ENCODE results near the gene FAM234B.
"Not testable (repeated sequence)": the region's sequence is repeated elsewhere in the genome, so short reads cannot be mapped to it uniquely, and the experiment has no call there.

The FAM234B gene

DNA sequence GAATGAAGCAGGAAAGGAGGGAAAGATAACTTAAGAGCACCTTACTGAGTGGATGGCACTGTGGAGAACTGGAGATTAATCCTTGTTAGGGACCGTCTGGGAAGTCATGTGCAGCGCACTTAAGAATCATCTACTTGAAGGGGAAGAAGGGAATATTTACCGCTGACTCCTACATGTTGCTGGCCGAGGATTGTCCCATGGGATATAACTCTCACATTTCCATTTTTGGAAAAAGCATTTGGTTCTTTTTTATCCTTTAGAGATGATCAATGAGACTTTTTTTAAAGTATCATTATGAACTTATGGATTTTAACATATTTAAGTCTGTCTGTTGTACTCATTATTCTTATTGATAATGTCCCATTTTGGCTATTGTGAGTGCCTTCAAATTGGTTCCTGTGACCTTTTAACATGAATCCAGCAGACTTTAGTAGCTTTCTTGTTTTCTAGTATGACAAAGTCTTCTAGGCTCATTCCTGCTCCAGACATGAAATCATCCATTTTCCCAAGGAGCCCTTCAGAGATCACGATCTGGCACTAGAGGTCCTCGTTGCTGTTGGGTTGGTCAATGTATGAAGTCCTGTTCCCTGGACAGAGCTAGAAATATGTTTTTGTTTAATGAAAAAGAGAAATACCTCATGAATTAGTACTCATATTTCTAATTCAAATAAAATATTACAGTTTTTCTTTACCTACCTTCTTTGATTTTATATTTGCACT lies 20.2 kb upstream of the FAM234B start:
- no peak for DNase-seq

DNA sequence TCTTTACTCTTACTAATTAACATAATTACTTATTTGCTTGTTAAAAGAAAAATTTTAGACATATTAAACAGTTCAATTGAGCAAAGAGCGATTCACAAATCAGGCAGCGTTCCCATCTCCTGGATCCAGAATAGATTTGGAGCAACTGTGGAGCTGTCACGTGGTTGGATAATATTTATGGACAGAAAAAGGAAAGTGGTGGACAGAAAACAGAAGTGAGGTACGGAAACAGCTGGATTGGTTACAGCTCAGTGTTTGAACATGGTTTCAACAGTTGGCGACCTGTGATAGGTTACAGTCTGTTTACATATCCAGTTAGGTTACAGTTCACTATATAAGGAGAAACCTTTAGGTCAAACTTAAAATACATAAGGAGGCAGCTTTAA lies 19.7 kb upstream of the FAM234B start:
- DNase-seq, result no peak

GRCh38 chr12:13026286-13026685 lies 17.9 kb upstream of the FAM234B start:
- DNase-seq, result no peak

DNA sequence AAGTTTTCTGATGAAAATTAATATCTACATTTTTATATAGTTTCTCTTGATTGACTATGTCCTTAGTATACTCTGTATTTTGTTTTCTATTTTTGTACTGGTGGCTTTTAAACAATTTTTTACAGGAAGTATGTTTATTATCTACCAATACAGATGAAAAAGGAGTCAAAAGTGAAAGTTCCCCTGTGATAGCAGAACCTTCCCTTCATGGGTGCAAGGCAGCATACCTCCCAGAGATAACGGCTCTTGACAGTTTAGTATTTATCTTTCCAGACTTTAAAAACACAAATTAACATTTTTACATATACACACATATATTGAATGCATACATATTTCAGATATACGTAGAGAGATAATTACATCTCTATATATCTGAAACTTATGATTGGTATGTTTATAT lies 17.1 kb upstream of the FAM234B start:
- DNase-seq, result no peak

- DNase-seq, result no peak
Observed at GRCh38 chr12:13027508-13027907, 16.7 kb upstream of the FAM234B start.

DNA sequence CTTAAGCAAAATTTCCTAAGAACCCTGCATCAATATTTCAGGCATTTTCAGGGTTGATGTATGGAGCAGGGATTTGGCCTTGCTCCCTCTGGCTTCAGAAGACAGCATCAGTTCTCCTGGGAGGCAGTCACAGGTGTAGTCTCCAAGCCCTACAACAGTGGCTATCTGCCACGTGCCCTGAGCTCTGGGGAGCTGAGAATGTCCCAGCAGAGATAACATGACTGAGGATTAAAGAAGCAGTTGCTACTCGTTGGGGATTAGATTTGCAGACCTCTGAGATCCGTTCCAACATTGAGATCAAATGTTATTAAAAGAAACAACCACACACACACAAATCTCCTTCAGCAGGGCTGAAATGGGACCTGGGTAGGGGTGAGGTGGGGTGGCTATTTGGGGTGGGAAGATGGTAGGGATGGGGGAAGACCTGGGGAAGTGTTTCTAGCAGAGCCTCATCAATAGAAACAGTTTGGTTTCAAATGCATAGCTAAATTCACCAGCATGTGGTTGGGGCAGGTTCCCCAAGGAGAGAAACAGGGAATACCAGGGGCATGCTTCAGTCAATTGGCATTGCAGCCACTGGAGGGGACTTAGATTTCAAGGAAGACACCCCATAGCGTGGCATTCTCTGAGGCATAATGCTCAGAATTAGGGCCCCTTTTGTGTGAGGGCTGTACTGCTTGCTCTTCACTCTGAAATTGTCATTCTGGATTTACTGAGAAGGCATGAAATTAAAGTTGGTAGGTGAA lies 15.2 kb upstream of the FAM234B start:
- no peak for DNase-seq

DNA sequence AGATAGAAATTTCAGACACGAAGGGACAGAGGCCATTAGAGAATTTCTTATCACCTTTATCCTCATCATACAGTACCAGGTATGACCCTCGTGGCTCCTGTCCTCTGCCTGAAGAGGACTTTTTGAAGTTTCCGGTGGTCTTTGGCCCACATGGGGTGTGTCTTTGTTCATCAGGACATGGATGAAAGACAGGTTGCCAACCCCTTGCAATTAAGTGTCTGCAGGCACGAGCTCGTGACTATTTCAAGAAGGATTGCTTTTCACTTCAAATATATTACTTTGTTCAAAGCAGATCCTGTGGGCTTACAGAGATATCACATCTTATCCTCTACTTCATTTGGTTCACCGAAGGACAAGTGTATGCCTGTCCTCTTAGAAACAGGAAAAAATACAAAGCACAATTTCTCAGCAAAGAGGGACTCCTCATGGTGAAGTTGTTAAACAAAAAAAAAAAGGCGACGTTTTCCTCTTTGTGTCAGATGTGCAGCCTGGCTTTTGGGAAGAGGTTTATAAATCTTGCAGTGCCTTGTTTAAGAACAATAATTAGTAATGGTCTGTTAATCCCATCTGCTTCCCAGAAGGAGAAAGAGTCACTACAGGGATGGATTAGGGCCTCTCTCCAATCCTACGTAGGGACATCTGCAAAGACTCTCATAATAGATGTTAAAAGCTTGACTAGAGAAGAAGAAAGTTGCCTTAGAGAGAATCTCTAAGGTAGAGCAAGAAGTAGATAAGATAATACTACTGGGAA lies 13.5 kb upstream of the FAM234B start:
- no peak for DNase-seq

DNA sequence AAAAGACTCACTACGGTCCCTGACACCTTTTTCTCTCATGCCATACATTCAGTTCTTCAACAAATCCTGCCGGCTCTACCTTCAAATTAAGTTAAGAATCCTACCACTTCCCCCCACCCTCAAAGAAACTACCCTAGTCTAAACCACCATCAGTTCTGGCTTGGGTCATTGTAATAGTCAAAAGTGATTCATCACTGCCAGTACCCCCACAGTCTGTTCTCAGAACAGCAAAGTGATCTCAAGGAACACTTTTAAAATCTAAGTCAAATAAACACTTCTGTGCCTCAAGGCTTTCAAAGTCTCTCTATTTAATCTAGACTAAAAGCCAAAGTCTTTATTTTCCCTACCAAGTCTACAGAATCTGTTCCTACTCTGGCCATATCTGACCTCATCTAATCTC lies 12.0 kb upstream of the FAM234B start:
- DNase-seq, result no peak

DNA sequence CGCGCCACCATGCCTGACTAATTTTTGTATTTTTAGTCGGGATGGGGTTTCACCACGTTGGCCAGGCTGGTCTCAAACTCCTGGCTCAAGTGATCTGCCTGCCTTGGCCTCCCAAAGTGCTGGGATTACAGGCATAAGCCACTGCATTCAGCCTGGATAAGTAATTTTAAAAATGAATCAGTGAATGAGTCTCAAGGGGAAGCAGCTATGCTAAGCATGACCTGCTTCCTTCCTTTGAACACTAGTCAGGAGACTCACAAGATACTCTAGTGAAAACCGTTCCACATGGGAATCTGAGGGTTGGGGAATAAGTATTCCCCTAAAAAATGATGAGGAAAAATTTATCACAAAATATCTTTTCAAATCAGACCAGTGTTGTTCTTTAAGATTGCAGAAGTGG lies 10.7 kb upstream of the FAM234B start:
- DNase-seq, result peak; percentile 57

GRCh38 chr12:13035335-13035734 lies 8.8 kb upstream of the FAM234B start:
- DNase-seq, result not testable (repeated sequence)

- no peak for DNase-seq
Observed at GRCh38 chr12:13036881-13037280, 7.3 kb upstream of the FAM234B start.

- peak; percentile 84 for DNase-seq
Observed at GRCh38 chr12:13038491-13039161, 5.6 kb upstream of the FAM234B start.

DNA sequence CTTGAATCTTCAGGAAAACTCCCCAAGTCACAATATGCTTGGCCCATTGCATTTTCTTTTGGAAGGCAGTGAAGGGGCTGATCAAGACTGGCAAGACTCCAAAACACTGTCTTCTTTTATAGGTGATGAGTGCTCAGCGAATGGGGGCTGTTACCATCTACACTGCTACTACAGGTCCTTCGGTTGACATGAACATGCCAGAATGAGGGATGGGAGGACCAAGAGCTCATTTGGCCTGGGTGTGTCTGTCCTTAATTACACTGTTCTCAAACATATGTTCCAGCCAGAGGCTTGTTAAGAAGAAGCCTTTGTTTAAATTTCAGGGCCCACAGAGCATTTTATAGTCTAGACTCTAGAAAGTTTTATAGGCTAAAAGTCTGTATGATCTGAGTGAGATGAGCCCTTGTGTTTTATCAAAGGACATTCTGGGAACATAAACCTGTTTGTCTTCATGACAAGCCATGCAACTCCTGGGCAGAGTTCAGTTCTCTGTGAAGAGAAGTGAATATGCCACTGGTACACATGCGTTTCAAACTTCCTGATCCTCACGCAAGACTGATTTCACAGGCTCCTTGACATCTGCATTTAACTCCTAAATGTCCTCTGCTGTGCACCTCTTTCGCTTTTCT lies 4.7 kb upstream of the FAM234B start:
- no peak for DNase-seq

- DNase-seq, result no peak
Observed at GRCh38 chr12:13041224-13041623, 3.0 kb upstream of the FAM234B start.

DNA sequence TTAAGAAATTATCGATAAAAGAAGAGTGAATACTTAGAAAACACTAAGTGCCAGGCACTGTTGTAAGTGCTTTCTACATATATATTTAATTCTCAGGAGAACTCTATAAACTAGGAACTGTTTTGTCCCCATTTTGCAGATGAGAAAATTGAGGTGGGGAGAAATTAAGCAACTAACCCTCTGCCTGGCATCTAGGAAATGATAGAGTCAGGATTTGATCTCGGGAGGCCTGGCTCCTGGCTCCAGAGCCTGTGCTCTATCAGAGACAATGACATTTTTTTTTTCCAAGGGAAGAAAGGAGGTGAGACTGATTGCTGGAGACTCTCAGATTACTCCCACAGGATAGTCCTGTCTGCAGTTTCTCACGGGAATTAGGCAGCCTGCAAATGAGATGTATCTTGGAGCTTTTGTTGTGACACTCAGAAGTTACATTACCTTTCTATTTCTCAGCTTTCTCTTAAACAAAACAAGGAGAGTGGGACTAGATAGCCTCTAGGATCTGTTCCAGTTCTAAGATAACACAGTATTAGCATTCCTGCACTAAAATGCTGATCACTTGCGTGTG lies 1.4 kb upstream of the FAM234B start:
- no peak for DNase-seq

DNA sequence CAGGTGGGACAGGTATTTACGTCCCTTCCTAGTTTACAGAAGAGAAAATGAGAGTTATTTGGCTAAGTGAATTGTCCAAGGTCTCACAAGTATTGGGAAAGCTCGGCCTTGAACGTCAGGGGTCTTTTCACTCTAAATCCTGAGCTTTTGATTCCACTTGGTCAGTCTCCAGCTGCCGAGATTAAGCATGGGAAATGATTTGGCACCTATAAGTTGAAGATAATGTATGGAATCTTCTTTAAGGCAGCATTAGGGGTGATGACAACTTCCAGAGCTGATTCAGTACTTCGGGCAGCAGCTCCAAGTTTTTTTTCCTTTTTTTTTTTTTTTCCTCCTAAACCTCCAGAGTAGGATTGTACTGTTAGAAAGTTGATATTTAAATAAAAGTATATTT lies 722 bp downstream of the FAM234B start:
- DNase-seq, result peak; percentile 35

- DNase-seq, result no peak
Observed at GRCh38 chr12:13045816-13046215, 1.6 kb downstream of the FAM234B start.

DNA sequence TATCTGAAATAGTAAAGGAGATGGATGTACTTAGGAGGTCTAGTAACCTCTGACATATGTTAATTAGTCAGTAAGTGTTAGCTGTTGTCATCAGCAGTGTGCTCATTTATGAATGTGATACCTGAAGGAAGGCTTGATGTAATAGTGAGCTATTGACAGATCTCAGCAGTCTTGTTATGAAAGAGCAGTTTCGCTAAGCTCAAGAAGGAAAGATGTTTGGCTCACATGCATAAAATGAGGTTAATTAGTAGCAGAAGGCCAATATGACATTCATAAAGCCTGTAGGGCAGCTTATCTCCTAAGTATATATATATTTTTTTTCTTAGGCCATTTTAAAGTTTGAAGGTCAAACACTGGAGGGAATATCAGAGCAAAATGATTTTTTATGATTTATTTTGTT lies 2.8 kb downstream of the FAM234B start:
- no peak for DNase-seq

DNA sequence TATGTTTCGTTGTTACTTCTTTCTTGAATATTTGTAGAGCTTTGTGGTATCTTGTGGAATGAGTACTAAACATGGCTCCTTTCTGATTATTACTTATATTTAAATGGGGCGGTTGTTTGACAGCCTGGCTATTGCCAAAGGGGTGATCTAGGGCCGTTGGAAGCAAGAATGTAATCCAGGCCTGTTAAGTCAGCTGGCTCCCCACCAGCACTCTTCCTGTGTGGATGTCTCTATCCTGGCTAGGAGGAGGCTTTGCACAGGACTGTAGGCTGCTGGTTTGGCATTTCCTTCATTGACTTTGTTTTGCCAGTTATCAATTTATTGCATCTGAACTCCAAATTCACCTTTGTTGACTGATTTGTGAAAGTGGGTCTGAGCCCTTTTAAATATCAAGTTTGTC lies 5.6 kb downstream of the FAM234B start:
- DNase-seq, result peak; percentile 34

GRCh38 chr12:13052421-13052820 lies 8.2 kb downstream of the FAM234B start:
- no peak for DNase-seq

DNA sequence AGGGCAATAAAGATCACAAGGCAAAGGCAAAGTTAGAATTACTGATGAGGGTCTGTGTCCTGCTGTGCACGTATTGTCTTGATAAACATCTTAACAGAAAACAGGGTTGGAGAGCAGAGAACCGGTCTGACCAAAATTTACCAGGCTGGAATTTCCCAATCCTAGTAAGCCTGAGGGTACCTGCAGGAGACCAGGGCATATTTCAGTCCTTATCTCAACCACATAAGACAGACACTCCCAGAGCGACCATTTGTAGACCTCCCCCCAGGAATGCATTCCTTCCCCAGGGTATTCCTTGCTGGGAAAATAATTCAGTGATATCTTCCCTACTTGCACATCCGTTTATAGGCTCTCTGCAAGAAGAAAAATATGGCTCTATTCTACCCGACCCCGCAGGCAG lies 9.4 kb downstream of the FAM234B start:
- not testable (repeated sequence) for DNase-seq

GRCh38 chr12:13060581-13060980 lies 16.4 kb downstream of the FAM234B start:
- DNase-seq, result no peak

GRCh38 chr12:13061377-13061776 lies 17.2 kb downstream of the FAM234B start:
- DNase-seq, result no peak
